Measurements from ENCODE around the gene TRIO.

- TF ChIP-seq POLR2A (IDR thresholded peaks at IDR 0.05) (no peak), CTCF (IDR thresholded peaks at IDR 0.05) (no peak)
Observed at GRCh38 chr5:14138608-14139540, 4.3 kb upstream of the TRIO start.

Measured in transverse colon (tissue), 3 donors.